ENCODE measurements around the gene UCN3. TPM values are rescaled to one million over a fixed set of nuclear protein-coding genes. Genes with fewer than 3 reads are reported as not detected.
"Not testable (repeated sequence)": the region's sequence is repeated elsewhere in the genome, so short reads cannot be mapped to it uniquely, and the experiment has no call there.

Gene UCN3
- total RNA-seq, 1 experiment from 2014 or later: not detected

DNA sequence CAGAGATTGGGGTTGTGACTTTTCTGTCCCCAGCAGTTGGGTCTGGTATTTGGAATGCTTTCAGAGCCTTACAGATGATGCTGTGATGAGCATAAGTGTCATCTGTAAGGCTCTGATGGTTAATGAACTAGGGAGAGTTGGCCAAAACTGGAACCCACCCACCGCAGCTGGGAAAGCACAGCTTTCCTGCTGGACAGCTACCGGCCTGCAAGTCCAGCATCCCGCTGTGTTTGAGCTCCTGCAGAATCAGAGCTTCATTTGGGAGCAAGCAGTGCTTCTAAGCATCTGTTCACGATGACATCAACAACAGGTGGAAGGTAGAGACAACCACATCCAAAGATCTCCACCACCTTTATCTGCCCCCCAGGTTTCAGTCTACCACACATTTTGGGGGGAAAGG, 11.7 kb downstream of the UCN3 start:
- no peak overlapping the region for H3K27ac ChIP-seq
- no peaks in the 10 kb centered on the region for H3K27me3 ChIP-seq (replicated peaks)
- DNase-seq (ENCODE audit: low read depth in 1 of 2, low spot score in 2 of 2): no peak
- no peaks in the 10 kb centered on the region for H3K9me3 ChIP-seq (replicated peaks)
- no peaks in the 10 kb centered on the region for H3K36me3 ChIP-seq
- no peak overlapping the region for H3K4me3 ChIP-seq
- no peaks in the 10 kb centered on the region for H3K4me1 ChIP-seq (replicated peaks)

- not testable (repeated sequence) for H3K4me3 ChIP-seq; H3K36me3 ChIP-seq; DNase-seq (ENCODE audit: low read depth in 1 of 2, low spot score in 2 of 2); H3K27ac ChIP-seq; H3K4me1 ChIP-seq (replicated peaks); H3K27me3 ChIP-seq (replicated peaks); H3K9me3 ChIP-seq (replicated peaks)
Observed at GRCh38 chr10:5379202-5379601, 14.4 kb downstream of the UCN3 start.

- H3K27ac ChIP-seq; H3K36me3 ChIP-seq; H3K4me1 ChIP-seq (replicated peaks); DNase-seq (ENCODE audit: low read depth in 1 of 2, low spot score in 2 of 2); H3K9me3 ChIP-seq (replicated peaks); H3K27me3 ChIP-seq (replicated peaks); H3K4me3 ChIP-seq: not testable (repeated sequence)
Observed at GRCh38 chr10:5380395-5380794, 15.6 kb downstream of the UCN3 start.

DNA sequence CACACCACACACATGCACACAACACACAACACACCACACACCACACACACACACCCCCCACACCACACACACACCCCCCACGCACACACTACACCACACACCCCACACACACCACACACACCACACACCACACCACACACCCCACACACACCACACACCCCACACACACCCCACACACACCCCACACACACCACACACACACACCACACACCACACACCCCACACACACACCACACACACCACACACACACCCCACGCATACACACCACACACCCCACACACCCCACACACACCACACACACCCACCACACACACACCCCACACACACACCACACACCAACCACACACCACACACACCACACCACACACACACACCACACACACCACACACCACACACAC, 16.4 kb downstream of the UCN3 start:
- no peak overlapping the region for H3K4me3 ChIP-seq
- DNase-seq (ENCODE audit: low read depth in 1 of 2, low spot score in 2 of 2): no peak
- H3K36me3 ChIP-seq: no peaks in the 10 kb centered on the region
- H3K9me3 ChIP-seq (replicated peaks): no peaks in the 10 kb centered on the region
- no peaks in the 10 kb centered on the region for H3K4me1 ChIP-seq (replicated peaks)
- no peak overlapping the region for H3K27ac ChIP-seq
- no peaks in the 10 kb centered on the region for H3K27me3 ChIP-seq (replicated peaks)

DNA sequence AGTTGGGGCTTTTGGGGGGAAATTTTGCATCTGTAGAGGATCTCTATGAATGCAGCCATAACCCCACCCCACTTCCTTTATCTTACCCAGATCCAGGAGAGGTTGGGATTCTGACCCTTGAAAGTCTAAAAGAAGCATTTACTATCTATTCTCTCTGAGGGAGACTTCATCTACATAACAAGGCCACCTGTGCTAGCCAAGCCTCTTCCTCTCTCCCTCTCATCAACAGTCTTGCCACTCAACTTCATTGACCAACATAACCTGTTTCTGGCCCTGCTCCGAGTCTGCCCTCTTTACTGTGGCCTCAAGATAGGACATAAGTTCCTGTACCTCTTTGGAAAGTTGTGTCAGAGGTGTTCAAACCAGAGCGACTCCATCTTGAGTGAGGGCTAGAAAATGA, 20.5 kb downstream of the UCN3 start:
- no peaks in the 10 kb centered on the region for H3K27me3 ChIP-seq (replicated peaks)
- H3K27ac ChIP-seq: no peak overlapping the region
- H3K9me3 ChIP-seq (replicated peaks): 0 out of 2 replicates have a peak, but pooled peaks cover 2% of the 10 kb centered on the region
- no peaks in the 10 kb centered on the region for H3K4me1 ChIP-seq (replicated peaks)
- H3K4me3 ChIP-seq: no peak overlapping the region
- no peaks in the 10 kb centered on the region for H3K36me3 ChIP-seq
- DNase-seq (ENCODE audit: low read depth in 1 of 2, low spot score in 2 of 2): no peak

- Histone ChIP-seq H3K9me3 (replicated peaks) (0 out of 2 replicates have a peak, but pooled peaks cover 6% of the 10 kb centered on the region), H3K4me3 (no peak overlapping the region), H3K27me3 (replicated peaks) (no peaks in the 10 kb centered on the region), H3K36me3 (no peaks in the 10 kb centered on the region), H3K4me1 (replicated peaks) (no peaks in the 10 kb centered on the region), H3K27ac (no peak overlapping the region)
- no peak for DNase-seq (ENCODE audit: low read depth in 1 of 2, low spot score in 2 of 2)
Observed at GRCh38 chr10:5387169-5387568, 22.4 kb downstream of the UCN3 start.

- Histone ChIP-seq H3K4me1 (replicated peaks) (no peaks in the 10 kb centered on the region), H3K4me3 (no peak overlapping the region), H3K36me3 (no peaks in the 10 kb centered on the region), H3K27me3 (replicated peaks) (no peaks in the 10 kb centered on the region), H3K27ac (no peak overlapping the region), H3K9me3 (replicated peaks) (0 out of 2 replicates have a peak, but pooled peaks cover 6% of the 10 kb centered on the region)
- DNase-seq (ENCODE audit: low read depth in 1 of 2, low spot score in 2 of 2): no peak
Observed at GRCh38 chr10:5390607-5391205, 25.9 kb downstream of the UCN3 start.

GRCh38 chr10:5391790-5392189, 27.0 kb downstream of the UCN3 start:
- H3K9me3 ChIP-seq (replicated peaks): 0 out of 2 replicates have a peak, but pooled peaks cover 6% of the 10 kb centered on the region
- no peak for DNase-seq (ENCODE audit: low read depth in 1 of 2, low spot score in 2 of 2)
- no peaks in the 10 kb centered on the region for H3K36me3 ChIP-seq
- no peak overlapping the region for H3K4me3 ChIP-seq
- H3K4me1 ChIP-seq (replicated peaks): no peaks in the 10 kb centered on the region
- H3K27ac ChIP-seq: no peak overlapping the region
- no peaks in the 10 kb centered on the region for H3K27me3 ChIP-seq (replicated peaks)

DNA sequence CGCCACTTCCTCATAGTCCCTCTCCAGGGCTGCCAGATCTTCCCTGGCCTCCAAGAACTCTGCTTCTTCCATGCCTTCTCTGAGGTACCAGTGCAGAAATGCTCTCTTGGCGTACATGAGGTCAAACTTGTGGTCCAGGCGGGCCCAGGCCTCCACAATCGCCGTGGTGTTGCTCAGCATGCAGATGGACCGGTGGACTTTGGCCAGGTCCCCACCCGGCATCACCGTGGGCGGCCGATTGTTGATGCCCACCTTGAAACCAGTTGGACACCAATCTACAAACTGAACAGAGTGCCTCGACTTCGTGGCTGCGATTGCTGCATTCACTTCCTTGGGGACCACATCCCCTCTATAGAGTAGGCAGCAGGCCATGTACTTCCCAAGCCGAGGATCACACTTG, 28.8 kb downstream of the UCN3 start:
- Histone ChIP-seq H3K9me3 (replicated peaks) (0 out of 2 replicates have a peak, but pooled peaks cover 6% of the 10 kb centered on the region), H3K27ac (no peak overlapping the region), H3K27me3 (replicated peaks) (no peaks in the 10 kb centered on the region), H3K4me1 (replicated peaks) (no peaks in the 10 kb centered on the region), H3K36me3 (no peaks in the 10 kb centered on the region), H3K4me3 (no peak overlapping the region)
- DNase-seq (ENCODE audit: low read depth in 1 of 2, low spot score in 2 of 2): no peak

DNA sequence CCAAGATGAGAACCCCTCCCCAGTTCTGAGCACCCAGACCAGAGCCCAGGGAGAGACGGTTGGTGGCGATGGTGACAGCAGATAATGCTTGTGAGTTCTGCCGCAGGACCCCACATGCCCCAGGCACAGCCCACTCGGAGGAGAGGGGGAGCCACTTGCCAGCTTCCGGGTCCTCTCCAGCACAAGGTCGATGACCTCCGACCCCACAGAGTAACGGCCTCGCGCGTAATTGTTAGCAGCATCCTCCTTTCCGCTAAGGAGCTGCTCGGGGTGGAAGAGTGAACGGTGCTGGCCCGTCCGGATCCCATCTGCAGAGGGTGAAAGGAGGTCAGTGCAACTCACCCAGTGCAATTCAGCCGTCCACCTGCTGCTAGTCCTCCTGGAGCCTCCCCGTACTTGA, 30.4 kb downstream of the UCN3 start:
- Histone ChIP-seq H3K9me3 (replicated peaks) (0 out of 2 replicates have a peak, but pooled peaks cover 4% of the 10 kb centered on the region), H3K36me3 (no peaks in the 10 kb centered on the region), H3K4me3 (no peak overlapping the region), H3K27me3 (replicated peaks) (no peaks in the 10 kb centered on the region), H3K27ac (no peak overlapping the region), H3K4me1 (replicated peaks) (no peaks in the 10 kb centered on the region)
- DNase-seq (ENCODE audit: low read depth in 1 of 2, low spot score in 2 of 2): no peak

- H3K4me3 ChIP-seq: no peak overlapping the region
- H3K4me1 ChIP-seq (replicated peaks): no peaks in the 10 kb centered on the region
- no peak overlapping the region for H3K27ac ChIP-seq
- no peaks in the 10 kb centered on the region for H3K36me3 ChIP-seq
- H3K27me3 ChIP-seq (replicated peaks): no peaks in the 10 kb centered on the region
- no peaks in the 10 kb centered on the region for H3K9me3 ChIP-seq (replicated peaks)
- DNase-seq (ENCODE audit: low read depth in 1 of 2, low spot score in 2 of 2): no peak
Observed at GRCh38 chr10:5396556-5397300, 32.0 kb downstream of the UCN3 start.

DNA sequence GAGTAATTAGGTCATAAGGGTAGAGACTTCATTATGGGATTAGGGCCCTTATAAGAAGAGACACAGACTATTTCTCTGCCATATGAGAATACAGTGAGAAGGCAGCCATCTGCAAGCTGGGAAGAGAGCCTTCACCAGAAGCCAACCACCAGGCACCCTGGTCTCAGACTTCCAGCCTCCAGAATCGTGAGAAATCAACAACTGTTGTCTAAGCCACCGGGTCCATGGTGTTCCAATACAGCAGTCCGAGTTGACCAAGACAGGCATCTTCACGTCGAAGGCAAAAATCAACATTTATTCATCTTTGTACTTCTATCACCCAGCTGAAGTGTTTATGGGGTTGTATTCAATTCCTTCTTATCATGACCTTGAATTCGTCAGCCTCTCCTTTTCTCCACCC, 34.6 kb downstream of the UCN3 start:
- Histone ChIP-seq H3K9me3 (replicated peaks) (no peaks in the 10 kb centered on the region), H3K36me3 (no peaks in the 10 kb centered on the region), H3K27ac (no peak overlapping the region), H3K27me3 (replicated peaks) (0 out of 2 replicates have a peak, but pooled peaks cover 3% of the 10 kb centered on the region), H3K4me1 (replicated peaks) (no peaks in the 10 kb centered on the region), H3K4me3 (no peak overlapping the region)
- DNase-seq (ENCODE audit: low read depth in 1 of 2, low spot score in 2 of 2): no peak

DNA sequence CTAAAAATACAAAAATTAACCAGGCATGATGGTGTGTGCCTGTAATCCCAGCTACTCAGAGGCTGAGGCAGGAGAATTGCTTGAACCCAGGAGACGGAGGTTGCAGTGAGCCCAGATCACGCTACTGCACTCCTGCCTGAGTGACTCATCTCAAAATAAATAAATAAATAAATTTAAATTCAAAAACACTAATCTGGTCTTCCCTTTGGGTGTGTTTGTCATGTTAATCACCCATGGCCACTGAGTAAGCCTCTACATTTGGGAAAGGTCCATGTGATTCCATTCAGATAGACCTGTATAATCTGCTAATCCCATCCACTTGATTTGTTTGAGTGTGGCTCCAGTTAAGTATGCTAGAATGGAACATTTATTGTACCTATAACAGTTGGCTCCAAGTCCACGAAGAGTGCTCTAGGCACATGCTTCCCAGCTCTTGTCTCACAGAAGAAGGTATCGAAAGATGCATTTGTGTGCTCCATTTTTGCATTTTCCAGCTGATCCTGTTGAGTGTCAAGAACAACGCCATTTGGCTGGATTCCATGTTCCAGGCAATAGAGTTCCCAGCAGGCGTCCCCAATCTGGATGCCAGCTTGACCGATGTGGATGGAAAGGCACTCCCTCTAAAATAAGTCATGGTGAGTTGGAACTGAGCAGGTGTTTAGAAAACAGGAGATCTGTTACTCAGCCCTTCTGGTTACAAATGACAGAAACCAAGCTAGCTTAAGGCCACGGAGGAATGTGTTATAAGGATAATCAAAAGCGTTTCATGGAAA, 35.9 kb downstream of the UCN3 start:
- Histone ChIP-seq H3K9me3 (replicated peaks) (no peaks in the 10 kb centered on the region), H3K27ac (no peak overlapping the region), H3K4me3 (no peak overlapping the region), H3K36me3 (no peaks in the 10 kb centered on the region), H3K4me1 (replicated peaks) (no peaks in the 10 kb centered on the region), H3K27me3 (replicated peaks) (0 out of 2 replicates have a peak, but pooled peaks cover 3% of the 10 kb centered on the region)
- DNase-seq (ENCODE audit: low read depth in 1 of 2, low spot score in 2 of 2): no peak

DNA sequence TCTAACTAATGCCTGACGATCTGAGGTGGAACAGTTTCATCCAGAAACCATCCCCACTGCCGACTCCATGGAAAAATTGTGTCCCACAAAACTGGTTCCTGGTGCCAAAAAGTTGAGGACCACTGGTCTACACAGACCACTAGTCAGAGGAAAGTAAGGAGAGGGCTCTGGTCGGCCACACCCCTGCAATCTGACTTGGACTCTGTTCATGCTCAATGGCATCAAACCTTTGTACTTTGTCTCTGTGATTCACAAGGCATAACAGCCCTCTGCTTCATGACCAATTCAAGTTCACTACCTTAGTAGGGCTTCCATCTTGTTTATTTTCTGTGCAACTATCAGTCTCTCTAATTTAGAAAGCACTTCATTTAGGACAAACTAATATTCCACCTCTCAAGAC, 38.0 kb downstream of the UCN3 start:
- Histone ChIP-seq H3K9me3 (replicated peaks) (0 out of 2 replicates have a peak, but pooled peaks cover 3% of the 10 kb centered on the region), H3K4me1 (replicated peaks) (no peaks in the 10 kb centered on the region), H3K27ac (no peak overlapping the region), H3K4me3 (no peak overlapping the region), H3K36me3 (no peaks in the 10 kb centered on the region), H3K27me3 (replicated peaks) (0 out of 2 replicates have a peak, but pooled peaks cover 3% of the 10 kb centered on the region)
- no peak for DNase-seq (ENCODE audit: low read depth in 1 of 2, low spot score in 2 of 2)
